ENCODE results near the gene ADGRL4. TPM values are rescaled to one million over a fixed set of nuclear protein-coding genes. Genes with fewer than 3 reads are reported as not detected.

The ADGRL4 gene
- total RNA-seq, 1 experiment from 2014 or later: 0.10 TPM

DNA sequence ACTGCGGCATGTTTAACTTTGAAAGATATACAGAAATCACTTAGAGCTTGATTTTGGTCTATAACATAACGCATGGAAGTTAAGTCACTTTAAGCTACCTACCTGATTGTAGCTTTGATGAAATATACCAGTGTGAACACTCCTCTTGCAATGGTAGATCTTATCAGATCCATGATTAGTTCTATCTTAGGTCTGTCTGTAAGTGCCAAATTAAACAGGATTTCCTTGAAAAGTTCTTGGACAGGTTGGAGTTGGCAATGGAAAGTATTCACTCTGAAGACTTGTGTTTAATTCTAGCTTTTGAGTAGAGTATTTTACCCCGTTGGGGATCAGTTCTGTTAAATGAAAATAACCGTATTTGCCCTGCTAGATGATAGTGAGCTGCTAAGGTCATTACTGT, 4.1 kb upstream of the ADGRL4 start:
- Histone ChIP-seq H3K36me3 (ENCODE audit: control insufficient read depth in 1 of 2, insufficient read depth in 2 of 2, low read length in 2 of 2) (no peaks in the 10 kb centered on the region), H3K9ac (ENCODE audit: low read length) (no peak overlapping the region), H4K20me1 (ENCODE audit: insufficient read depth) (no peaks in the 10 kb centered on the region), H3K4me2 (ENCODE audit: low read length) (no peak overlapping the region), H3K27me3 (ENCODE audit: insufficient read depth, low read length) (no peaks in the 10 kb centered on the region), H3K9me3 (ENCODE audit: control insufficient read depth in 1 of 2, insufficient read depth in 1 of 2, low read depth in 1 of 2, low read length in 2 of 2) (no peaks in the 10 kb centered on the region), H3K27ac (ENCODE audit: low read depth, low read length) (no peak overlapping the region), H3K9me2 (ENCODE audit: insufficient read depth) (no peaks in the 10 kb centered on the region), H2AFZ (ENCODE audit: low read depth, low read length, poor library complexity, severe bottlenecking) (no peak overlapping the region), H3K4me3 (replicated peaks in 1 of 2; ENCODE audit: low read depth in 1 of 2, low read length in 2 of 2) (no peak overlapping the region), H3K79me2 (ENCODE audit: insufficient read depth, low read length) (no peaks in the 10 kb centered on the region), H3K4me1 (ENCODE audit: control insufficient read depth in 1 of 2, insufficient read depth in 2 of 2, low read length in 2 of 2) (no peaks in the 10 kb centered on the region)
- no peak for TF ChIP-seq YY1 (IDR thresholded peaks at IDR 0.05; ENCODE audit: extremely low read depth, insufficient replicate concordance, low read depth, low read length)
- TF ChIP-seq EZH2 (IDR thresholded peaks at IDR 0.05): no peak
- TF ChIP-seq ELF1 (IDR thresholded peaks at IDR 0.05; ENCODE audit: borderline replicate concordance, low read depth): no peak
- no peak for TF ChIP-seq JUND (IDR thresholded peaks at IDR 0.05)
- TF ChIP-seq TCF7L2 (IDR thresholded peaks at IDR 0.05; ENCODE audit: borderline replicate concordance, extremely low read depth, insufficient read depth, insufficient read length): no peak
- TF ChIP-seq, protein P1, sequence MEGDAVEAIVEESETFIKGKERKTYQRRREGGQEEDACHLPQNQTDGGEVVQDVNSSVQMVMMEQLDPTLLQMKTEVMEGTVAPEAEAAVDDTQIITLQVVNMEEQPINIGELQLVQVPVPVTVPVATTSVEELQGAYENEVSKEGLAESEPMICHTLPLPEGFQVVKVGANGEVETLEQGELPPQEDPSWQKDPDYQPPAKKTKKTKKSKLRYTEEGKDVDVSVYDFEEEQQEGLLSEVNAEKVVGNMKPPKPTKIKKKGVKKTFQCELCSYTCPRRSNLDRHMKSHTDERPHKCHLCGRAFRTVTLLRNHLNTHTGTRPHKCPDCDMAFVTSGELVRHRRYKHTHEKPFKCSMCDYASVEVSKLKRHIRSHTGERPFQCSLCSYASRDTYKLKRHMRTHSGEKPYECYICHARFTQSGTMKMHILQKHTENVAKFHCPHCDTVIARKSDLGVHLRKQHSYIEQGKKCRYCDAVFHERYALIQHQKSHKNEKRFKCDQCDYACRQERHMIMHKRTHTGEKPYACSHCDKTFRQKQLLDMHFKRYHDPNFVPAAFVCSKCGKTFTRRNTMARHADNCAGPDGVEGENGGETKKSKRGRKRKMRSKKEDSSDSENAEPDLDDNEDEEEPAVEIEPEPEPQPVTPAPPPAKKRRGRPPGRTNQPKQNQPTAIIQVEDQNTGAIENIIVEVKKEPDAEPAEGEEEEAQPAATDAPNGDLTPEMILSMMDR (IDR thresholded peaks at IDR 0.05 in 2 of 3, conservative IDR thresholded peaks at IDR 0.05 in 1 of 3; ENCODE audit: borderline replicate concordance in 1 of 3, insufficient read depth in 1 of 3, low read depth in 2 of 3, low read length in 2 of 3): no peak
- TF ChIP-seq EGR1 (IDR thresholded peaks at IDR 0.05; ENCODE audit: low read depth): no peak
- TF ChIP-seq, protein P2, sequence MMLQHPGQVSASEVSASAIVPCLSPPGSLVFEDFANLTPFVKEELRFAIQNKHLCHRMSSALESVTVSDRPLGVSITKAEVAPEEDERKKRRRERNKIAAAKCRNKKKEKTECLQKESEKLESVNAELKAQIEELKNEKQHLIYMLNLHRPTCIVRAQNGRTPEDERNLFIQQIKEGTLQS (IDR thresholded peaks at IDR 0.05): no peak
- TF ChIP-seq, protein P3, sequence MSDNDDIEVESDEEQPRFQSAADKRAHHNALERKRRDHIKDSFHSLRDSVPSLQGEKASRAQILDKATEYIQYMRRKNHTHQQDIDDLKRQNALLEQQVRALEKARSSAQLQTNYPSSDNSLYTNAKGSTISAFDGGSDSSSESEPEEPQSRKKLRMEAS (IDR thresholded peaks at IDR 0.05): no peak
- no peak for TF ChIP-seq ZFX (IDR thresholded peaks at IDR 0.05)
- no peak for TF ChIP-seq RAD21 (IDR thresholded peaks at IDR 0.05; ENCODE audit: low read depth)
- TF ChIP-seq, protein P4, sequence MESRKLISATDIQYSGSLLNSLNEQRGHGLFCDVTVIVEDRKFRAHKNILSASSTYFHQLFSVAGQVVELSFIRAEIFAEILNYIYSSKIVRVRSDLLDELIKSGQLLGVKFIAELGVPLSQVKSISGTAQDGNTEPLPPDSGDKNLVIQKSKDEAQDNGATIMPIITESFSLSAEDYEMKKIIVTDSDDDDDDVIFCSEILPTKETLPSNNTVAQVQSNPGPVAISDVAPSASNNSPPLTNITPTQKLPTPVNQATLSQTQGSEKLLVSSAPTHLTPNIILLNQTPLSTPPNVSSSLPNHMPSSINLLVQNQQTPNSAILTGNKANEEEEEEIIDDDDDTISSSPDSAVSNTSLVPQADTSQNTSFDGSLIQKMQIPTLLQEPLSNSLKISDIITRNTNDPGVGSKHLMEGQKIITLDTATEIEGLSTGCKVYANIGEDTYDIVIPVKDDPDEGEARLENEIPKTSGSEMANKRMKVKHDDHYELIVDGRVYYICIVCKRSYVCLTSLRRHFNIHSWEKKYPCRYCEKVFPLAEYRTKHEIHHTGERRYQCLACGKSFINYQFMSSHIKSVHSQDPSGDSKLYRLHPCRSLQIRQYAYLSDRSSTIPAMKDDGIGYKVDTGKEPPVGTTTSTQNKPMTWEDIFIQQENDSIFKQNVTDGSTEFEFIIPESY (IDR thresholded peaks at IDR 0.05; ENCODE audit: extremely low read depth, insufficient replicate concordance, low read length): no peak
- TF ChIP-seq CEBPB (IDR thresholded peaks at IDR 0.05; ENCODE audit: low read depth): no peak
- no peak for TF ChIP-seq SP1 (IDR thresholded peaks at IDR 0.05; ENCODE audit: low read depth)
- no peak for ATAC-seq
- no TSS peak for BruUV-seq (replicated peaks)
- DNase-seq (ENCODE audit: low read depth, low spot score): no peak
- intact Hi-C loops (cut with micrococcal nuclease): no loop called here
- POLR2A ChIA-PET: no interaction called here
- RAD21 ChIA-PET (ENCODE audit: low non-redundant PET in 1 of 2, low total read pairs in 2 of 2, uncharacterized antibody in 2 of 2, unreplicated experiment in 2 of 2): no interaction called here
- CTCF ChIA-PET: no interaction called here

All from HCT116 (cell line).